ENCODE measurements around the gene GSTP1.
"Not testable (repeated sequence)": the region's sequence is repeated elsewhere in the genome, so short reads cannot be mapped to it uniquely, and the experiment has no call there.

Gene GSTP1

DNA sequence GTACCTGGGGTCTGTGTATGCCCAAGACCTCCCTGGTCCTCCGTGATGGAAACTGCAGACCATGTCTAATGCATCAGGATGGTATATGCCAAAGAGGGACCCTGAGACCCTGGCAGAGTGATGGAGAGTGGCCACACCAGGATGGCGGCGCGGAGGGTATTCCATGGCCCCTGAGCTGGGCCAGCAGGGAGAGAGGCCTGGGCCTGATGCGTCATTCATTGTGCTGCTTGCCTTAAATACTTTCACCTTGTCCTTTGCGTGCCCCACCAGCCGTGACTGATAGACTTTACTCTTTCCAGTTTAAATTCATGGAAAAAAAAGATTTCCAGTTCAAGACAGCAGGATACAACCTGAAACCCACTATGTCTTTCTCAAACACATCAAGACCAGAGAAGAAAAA lies 17.5 kb downstream of the GSTP1 start:
- no peaks in the 10 kb centered on the region for H3K36me3 ChIP-seq (ENCODE audit: insufficient read depth, low read length)
- H3K27me3 ChIP-seq (ENCODE audit: control insufficient read depth in 1 of 2, insufficient read depth in 2 of 2, low read length in 2 of 2) = no peaks in the 10 kb centered on the region
- H3K9me3 ChIP-seq (ENCODE audit: low read length) = no peaks in the 10 kb centered on the region
- no peak overlapping the region for H3K4me3 ChIP-seq (ENCODE audit: low read depth in 1 of 2, low read length in 2 of 2)
- no peak overlapping the region for H3K27ac ChIP-seq (ENCODE audit: low read depth, low read length)
- H3K9ac ChIP-seq (ENCODE audit: low read length) = no peak overlapping the region
- H3K4me1 ChIP-seq (ENCODE audit: insufficient read depth, low read length) = no peaks in the 10 kb centered on the region

DNA sequence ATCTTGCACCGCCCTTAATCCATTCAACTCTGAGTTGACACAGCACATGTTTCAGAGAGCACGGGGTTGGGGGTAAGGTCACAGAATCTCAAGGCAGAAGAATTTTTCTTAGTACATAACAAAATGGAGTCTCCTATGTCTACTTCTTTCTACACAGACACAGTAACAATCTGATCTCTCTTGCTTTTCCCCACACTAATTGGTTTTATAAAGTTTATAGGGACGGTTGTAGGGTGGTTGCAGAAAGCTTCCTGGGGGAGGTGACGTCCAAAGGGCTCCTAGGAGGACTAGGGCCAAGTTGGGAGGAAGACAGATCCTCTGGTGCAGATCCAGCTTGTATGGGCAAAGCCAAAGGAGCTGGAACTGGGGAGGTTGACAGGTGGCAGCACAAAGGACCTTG lies 20.5 kb downstream of the GSTP1 start:
- H3K27ac ChIP-seq (ENCODE audit: low read depth, low read length); H3K36me3 ChIP-seq (ENCODE audit: insufficient read depth, low read length); H3K9me3 ChIP-seq (ENCODE audit: low read length); H3K27me3 ChIP-seq (ENCODE audit: control insufficient read depth in 1 of 2, insufficient read depth in 2 of 2, low read length in 2 of 2); H3K9ac ChIP-seq (ENCODE audit: low read length); H3K4me3 ChIP-seq (ENCODE audit: low read depth in 1 of 2, low read length in 2 of 2): not testable (repeated sequence)
- H3K4me1 ChIP-seq (ENCODE audit: insufficient read depth, low read length) = peaks cover 11% of the 10 kb centered on the region

DNA sequence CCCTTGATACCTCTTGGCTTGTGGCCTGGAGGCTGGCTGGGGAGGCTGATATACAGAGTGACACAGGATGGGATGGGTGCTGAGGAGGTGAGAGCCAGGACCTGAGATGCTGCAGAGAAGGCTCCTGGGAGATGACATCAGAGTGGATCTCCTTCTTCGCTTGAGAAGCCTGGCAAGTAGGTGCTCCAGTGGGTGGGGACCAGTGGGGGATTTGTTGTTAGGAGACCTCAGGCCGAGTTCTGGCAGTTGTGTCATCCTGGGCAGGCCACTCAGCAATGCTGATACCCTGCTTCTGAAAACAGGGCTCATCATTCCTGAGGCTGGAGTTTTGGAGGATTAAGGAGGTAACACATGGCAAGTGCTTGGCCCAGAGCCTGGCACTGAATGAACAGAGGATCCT lies 21.2 kb downstream of the GSTP1 start:
- Histone ChIP-seq H3K9ac (ENCODE audit: low read length) (no peak overlapping the region), H3K36me3 (ENCODE audit: insufficient read depth, low read length) (peaks cover 14% of the 10 kb centered on the region)

DNA sequence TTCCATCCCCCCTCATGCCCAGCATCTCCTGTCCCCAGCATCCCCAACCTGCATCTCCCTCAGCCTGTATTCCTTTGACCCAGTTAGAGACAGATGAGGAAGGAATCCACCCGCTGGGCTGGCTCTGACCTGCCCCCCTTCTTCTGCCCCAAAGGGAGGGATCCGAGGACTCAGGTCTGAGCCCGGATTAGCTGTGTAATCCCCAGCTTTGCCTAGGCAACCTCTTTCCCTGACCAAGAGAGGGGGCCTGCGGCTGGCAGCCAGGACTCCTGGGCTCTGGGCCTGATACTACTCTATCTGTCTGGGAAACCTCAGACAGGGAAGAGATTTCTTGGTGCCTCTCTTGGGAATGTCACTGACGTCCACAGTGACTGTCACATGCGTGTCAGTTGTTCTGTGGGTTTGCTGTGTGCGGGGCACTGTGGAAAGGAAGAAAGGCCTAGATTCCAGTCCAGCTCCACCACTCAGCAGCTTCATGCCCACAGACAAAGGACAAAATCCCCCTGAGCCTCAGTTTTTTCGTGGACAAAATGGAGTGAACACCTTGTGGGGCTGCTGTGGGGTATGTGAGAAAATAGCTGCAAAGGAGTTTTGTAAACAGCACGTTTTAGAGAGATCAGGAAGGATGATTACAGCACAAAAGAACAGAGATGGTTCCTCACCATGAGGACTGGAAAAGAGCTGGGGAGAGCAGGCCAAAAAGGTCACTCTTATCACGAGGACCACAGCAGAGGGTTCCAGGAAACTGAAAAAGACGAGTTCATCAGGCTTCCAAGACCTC lies 21.8 kb downstream of the GSTP1 start:
- H3K4me3 ChIP-seq (ENCODE audit: low read depth in 1 of 2, low read length in 2 of 2) = no peak overlapping the region
- H3K27me3 ChIP-seq (ENCODE audit: control insufficient read depth in 1 of 2, insufficient read depth in 2 of 2, low read length in 2 of 2) = no peaks in the 10 kb centered on the region
- H3K27ac ChIP-seq (ENCODE audit: low read depth, low read length) = no peak overlapping the region
- peaks cover 11% of the 10 kb centered on the region for H3K4me1 ChIP-seq (ENCODE audit: insufficient read depth, low read length)
- no peaks in the 10 kb centered on the region for H3K9me3 ChIP-seq (ENCODE audit: low read length)
- H3K9ac ChIP-seq (ENCODE audit: low read length) = no peak overlapping the region
- peaks cover 18% of the 10 kb centered on the region for H3K36me3 ChIP-seq (ENCODE audit: insufficient read depth, low read length)

More for the DNA sequence above, 21.2 kb downstream of the GSTP1 start:
- H3K9me3 ChIP-seq (ENCODE audit: low read length) = no peaks in the 10 kb centered on the region
- H3K27me3 ChIP-seq (ENCODE audit: control insufficient read depth in 1 of 2, insufficient read depth in 2 of 2, low read length in 2 of 2) = no peaks in the 10 kb centered on the region
- H3K4me3 ChIP-seq (ENCODE audit: low read depth in 1 of 2, low read length in 2 of 2) = no peak overlapping the region
- no peak overlapping the region for H3K27ac ChIP-seq (ENCODE audit: low read depth, low read length)
- H3K4me1 ChIP-seq (ENCODE audit: insufficient read depth, low read length) = peaks cover 11% of the 10 kb centered on the region

DNA sequence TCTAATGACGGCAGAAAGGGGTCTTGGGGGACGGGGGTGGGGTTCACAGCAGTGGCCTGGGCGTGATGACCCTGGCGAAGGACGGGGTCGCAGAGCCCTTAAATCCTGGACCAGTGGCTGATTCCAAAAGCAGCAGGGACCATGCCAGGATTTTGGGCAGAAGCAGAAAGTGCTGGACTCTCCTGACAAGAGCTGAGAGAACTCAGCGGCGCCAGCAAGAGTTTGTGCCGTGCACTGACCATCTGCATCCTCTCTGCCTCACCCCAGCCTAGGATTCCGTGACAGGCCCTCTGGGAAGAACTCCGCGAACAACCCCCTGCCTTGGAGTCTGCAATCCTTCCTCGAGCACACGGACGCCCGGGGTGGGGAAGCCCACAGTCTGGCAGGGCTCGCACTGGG lies 22.5 kb downstream of the GSTP1 start:
- Histone ChIP-seq H3K4me3 (ENCODE audit: low read depth in 1 of 2, low read length in 2 of 2) (peak overlapping the region; percentile 88 to 95), H3K27me3 (ENCODE audit: control insufficient read depth in 1 of 2, insufficient read depth in 2 of 2, low read length in 2 of 2) (no peaks in the 10 kb centered on the region), H3K9ac (ENCODE audit: low read length) (no peak overlapping the region), H3K9me3 (ENCODE audit: low read length) (no peaks in the 10 kb centered on the region), H3K36me3 (ENCODE audit: insufficient read depth, low read length) (peaks cover 25% of the 10 kb centered on the region), H3K27ac (ENCODE audit: low read depth, low read length) (peak overlapping the region; percentile 83), H3K4me1 (ENCODE audit: insufficient read depth, low read length) (peaks cover 11% of the 10 kb centered on the region)

DNA sequence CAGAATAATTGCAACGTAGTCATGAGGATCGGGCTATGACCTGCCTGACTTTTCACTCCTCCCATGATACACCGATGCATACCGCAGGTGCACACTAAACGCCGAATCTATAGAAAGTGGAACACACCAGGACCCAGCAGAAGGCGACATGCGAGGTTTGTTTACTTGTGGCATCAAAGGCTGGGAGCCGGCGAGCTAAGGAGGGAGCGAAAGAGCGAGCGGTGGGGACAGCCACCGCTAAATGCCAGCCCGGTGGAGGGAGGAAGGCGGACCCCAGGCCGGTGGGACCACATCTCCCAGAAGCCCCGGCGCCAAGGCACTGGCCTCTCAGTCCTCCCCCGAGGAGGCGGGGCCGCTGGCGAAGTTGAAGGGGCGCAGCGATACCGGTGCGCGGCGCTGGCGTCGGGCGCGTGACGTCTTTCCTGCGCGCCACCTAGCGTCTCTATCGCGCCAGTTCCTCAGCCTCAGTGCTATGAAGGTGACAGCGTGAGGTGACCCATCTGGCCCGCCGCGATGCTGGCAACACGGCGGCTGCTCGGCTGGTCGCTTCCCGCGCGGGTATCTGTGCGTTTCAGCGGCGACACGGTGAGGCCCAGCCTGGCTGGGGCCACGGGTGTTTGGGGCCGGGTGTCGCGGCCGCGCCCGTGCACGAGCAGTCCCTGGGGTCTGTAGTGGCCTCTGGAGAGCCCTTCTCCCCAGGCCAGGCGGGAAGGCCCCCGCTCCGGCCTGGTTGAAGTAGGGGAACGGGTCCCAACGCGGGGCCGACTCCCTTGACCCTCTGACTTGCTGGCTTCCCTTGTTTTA lies 23.1 kb downstream of the GSTP1 start, which contains the start of gene NDUFV1:
TSS of gene NDUFV1 (plus strand) at position 445 of the 804 bp plus-strand sequence. CDS start at position 514, 69 bp downstream.
- Histone ChIP-seq H3K36me3 (ENCODE audit: insufficient read depth, low read length) (peaks cover 31% of the 10 kb centered on the region), H3K9me3 (ENCODE audit: low read length) (no peaks in the 10 kb centered on the region), H3K27me3 (ENCODE audit: control insufficient read depth in 1 of 2, insufficient read depth in 2 of 2, low read length in 2 of 2) (no peaks in the 10 kb centered on the region)

DNA sequence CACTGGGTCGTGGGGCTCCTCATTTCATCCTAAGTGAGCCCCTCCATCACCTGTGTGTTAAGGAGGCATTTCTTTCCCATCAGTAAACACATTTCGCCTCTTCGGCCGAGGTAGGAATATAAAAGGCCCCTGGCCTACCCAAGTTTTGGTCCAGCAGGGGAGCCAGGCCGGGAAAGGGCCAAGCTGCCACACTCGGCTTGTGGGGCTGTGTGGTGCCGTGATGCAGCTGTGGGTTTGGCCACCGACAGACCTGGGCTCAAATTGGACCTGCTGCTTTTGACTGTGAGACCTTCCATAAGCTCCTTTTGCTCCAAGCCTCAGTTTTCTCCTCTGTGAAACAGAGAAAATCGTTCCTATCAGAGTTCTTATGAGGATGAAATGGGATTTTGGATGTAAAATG lies 23.9 kb downstream of the GSTP1 start:
- peaks cover 34% of the 10 kb centered on the region for H3K36me3 ChIP-seq (ENCODE audit: insufficient read depth, low read length)
- no peaks in the 10 kb centered on the region for H3K27me3 ChIP-seq (ENCODE audit: control insufficient read depth in 1 of 2, insufficient read depth in 2 of 2, low read length in 2 of 2)
- H3K27ac ChIP-seq (ENCODE audit: low read depth, low read length) = peak overlapping the region; percentile 83
- H3K9ac ChIP-seq (ENCODE audit: low read length) = peak overlapping the region; percentile 73
- H3K9me3 ChIP-seq (ENCODE audit: low read length) = no peaks in the 10 kb centered on the region
- peaks cover 11% of the 10 kb centered on the region for H3K4me1 ChIP-seq (ENCODE audit: insufficient read depth, low read length)
- peak overlapping the region; percentile 88 to 95 for H3K4me3 ChIP-seq (ENCODE audit: low read depth in 1 of 2, low read length in 2 of 2)

More for the DNA sequence above, 23.1 kb downstream of the GSTP1 start, which contains the start of gene NDUFV1:
- peak within 1 kb of the TSS; percentile 88 to 95 for H3K4me3 ChIP-seq (ENCODE audit: low read depth in 1 of 2, low read length in 2 of 2)
- peaks cover 11% of the 10 kb centered on the region for H3K4me1 ChIP-seq (ENCODE audit: insufficient read depth, low read length)
- peak within 1 kb of the TSS; percentile 73 for H3K9ac ChIP-seq (ENCODE audit: low read length)
- peak within 1 kb of the TSS; percentile 83 for H3K27ac ChIP-seq (ENCODE audit: low read depth, low read length)

DNA sequence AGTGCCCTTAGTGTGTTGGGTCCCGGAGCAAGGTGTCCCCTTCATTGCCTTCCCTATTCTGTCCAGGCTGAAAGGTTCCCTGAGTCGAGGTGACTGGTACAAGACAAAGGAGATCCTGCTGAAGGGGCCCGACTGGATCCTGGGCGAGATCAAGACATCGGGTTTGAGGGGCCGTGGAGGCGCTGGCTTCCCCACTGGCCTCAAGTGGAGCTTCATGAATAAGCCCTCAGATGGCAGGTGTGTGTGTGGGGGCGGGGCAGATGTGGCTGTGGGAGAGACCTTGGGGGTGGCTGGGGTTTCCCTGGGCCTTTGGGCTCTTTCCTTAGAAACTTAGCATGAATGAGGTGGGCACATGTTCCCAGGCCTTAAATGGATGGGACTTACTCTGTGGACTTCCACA lies 24.9 kb downstream of the GSTP1 start:
- Histone ChIP-seq H3K27me3 (ENCODE audit: control insufficient read depth in 1 of 2, insufficient read depth in 2 of 2, low read length in 2 of 2) (no peaks in the 10 kb centered on the region), H3K36me3 (ENCODE audit: insufficient read depth, low read length) (peaks cover 35% of the 10 kb centered on the region), H3K9ac (ENCODE audit: low read length) (no peak overlapping the region), H3K4me3 (ENCODE audit: low read depth in 1 of 2, low read length in 2 of 2) (no peak overlapping the region), H3K9me3 (ENCODE audit: low read length) (no peaks in the 10 kb centered on the region), H3K27ac (ENCODE audit: low read depth, low read length) (no peak overlapping the region), H3K4me1 (ENCODE audit: insufficient read depth, low read length) (peaks cover 12% of the 10 kb centered on the region)

DNA sequence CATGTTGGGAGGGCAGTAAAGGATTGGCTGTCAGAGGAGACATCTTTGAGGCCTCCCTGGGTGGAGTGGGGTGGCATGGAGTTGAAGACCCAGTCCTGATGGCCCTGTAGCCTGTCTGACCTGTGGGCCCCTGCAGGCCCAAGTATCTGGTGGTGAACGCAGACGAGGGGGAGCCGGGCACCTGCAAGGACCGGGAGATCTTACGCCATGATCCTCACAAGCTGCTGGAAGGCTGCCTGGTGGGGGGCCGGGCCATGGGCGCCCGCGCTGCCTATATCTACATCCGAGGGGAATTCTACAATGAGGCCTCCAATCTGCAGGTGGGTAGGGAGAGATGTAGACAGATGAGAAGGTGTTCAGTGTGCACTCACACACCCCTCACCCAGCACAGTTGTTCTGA lies 25.7 kb downstream of the GSTP1 start:
- Histone ChIP-seq H3K36me3 (ENCODE audit: insufficient read depth, low read length) (peaks cover 35% of the 10 kb centered on the region), H3K9me3 (ENCODE audit: low read length) (no peaks in the 10 kb centered on the region), H3K4me3 (ENCODE audit: low read depth in 1 of 2, low read length in 2 of 2) (no peak overlapping the region), H3K27me3 (ENCODE audit: control insufficient read depth in 1 of 2, insufficient read depth in 2 of 2, low read length in 2 of 2) (no peaks in the 10 kb centered on the region), H3K27ac (ENCODE audit: low read depth, low read length) (no peak overlapping the region), H3K4me1 (ENCODE audit: insufficient read depth, low read length) (peaks cover 20% of the 10 kb centered on the region), H3K9ac (ENCODE audit: low read length) (no peak overlapping the region)

DNA sequence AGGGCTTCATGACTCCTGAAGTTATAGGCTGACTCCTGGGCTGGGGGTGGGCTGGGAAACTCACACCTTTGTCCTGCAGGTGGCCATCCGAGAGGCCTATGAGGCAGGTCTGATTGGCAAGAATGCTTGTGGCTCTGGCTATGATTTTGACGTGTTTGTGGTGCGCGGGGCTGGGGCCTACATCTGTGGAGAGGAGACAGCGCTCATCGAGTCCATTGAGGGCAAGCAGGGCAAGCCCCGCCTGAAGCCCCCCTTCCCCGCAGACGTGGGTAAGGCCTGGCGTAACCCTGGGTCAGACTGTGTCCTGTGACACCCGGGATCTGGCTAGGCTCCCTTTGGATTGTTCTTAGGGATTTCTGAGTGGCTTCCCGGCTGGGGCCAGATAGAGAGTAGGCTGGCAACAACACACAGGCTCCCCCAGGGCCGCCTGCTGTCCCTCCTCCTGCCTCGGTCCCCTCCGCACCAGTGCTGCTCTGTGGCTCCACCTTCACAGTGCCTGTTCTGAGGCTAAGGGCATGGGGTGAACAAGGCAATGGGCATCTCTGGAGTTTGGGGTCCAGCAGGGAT lies 26.8 kb downstream of the GSTP1 start:
- no peak overlapping the region for H3K4me3 ChIP-seq (ENCODE audit: low read depth in 1 of 2, low read length in 2 of 2)

DNA sequence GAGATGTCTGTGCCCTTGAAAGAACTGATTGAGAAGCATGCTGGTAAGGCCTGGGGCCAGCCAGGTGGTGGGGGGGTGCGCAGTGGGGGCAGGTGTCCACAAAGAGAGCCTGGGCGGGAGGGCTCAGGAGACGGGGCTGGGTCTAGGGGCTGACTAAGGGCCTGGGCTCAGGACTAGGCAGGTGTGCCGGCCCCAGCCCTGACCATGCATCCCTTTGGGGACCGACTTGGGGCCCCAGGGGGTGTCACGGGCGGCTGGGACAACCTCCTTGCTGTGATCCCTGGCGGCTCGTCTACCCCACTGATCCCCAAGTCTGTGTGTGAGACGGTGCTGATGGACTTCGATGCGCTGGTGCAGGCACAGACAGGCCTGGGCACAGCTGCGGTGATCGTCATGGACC lies 27.6 kb downstream of the GSTP1 start:
- Histone ChIP-seq H3K4me3 (ENCODE audit: low read depth in 1 of 2, low read length in 2 of 2) (no peak overlapping the region), H3K4me1 (ENCODE audit: insufficient read depth, low read length) (peaks cover 24% of the 10 kb centered on the region), H3K9me3 (ENCODE audit: low read length) (no peaks in the 10 kb centered on the region), H3K27me3 (ENCODE audit: control insufficient read depth in 1 of 2, insufficient read depth in 2 of 2, low read length in 2 of 2) (peaks cover 0 to 16% of the 10 kb centered on the region in 2 donors), H3K36me3 (ENCODE audit: insufficient read depth, low read length) (peaks cover 35% of the 10 kb centered on the region), H3K9ac (ENCODE audit: low read length) (no peak overlapping the region), H3K27ac (ENCODE audit: low read depth, low read length) (no peak overlapping the region)

More for the DNA sequence above, 26.8 kb downstream of the GSTP1 start:
- no peak overlapping the region for H3K27ac ChIP-seq (ENCODE audit: low read depth, low read length)
- no peaks in the 10 kb centered on the region for H3K9me3 ChIP-seq (ENCODE audit: low read length)
- peaks cover 24% of the 10 kb centered on the region for H3K4me1 ChIP-seq (ENCODE audit: insufficient read depth, low read length)
- H3K9ac ChIP-seq (ENCODE audit: low read length) = no peak overlapping the region
- peaks cover 0 to 10% of the 10 kb centered on the region in 2 donors for H3K27me3 ChIP-seq (ENCODE audit: control insufficient read depth in 1 of 2, insufficient read depth in 2 of 2, low read length in 2 of 2)
- H3K36me3 ChIP-seq (ENCODE audit: insufficient read depth, low read length) = peaks cover 35% of the 10 kb centered on the region

Data from muscle layer of colon (tissue), 2 donors.